ENCODE measurements around the gene SENP3.
A peak's percentile ranks its signal among the peaks of the same experiment; 100 is the strongest.

SENP3 gene

DNA sequence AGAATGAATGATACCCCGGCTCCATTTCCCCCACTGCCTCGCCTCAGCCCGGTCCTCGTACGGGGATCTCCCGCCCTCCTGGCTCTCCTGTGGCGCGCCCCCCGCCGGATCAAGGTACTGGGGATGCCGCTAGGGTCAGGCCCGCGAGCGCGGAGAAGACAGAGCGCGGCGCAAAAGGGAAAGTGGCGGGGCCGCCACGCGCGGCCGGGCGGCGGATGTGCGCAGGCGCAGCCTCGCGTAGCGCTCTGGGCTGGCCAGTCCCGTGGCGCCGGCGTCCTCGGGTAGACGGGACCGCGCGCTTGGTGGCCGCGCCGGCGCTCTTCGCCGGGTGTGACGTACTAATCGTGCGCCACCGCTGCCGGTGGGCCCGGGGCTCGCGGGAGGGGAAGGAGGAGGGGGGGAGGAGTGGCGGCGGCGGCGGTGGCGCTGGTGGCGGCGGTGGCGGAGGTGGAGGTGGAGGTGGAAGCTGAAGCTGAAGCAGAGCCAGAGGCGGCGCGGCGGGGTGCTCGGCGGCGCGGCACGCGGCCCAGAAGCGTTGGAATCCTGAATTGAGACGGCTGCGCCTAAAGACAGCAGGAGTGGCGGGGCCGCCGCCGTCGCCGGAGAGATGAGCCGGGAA is at the start of gene SENP3:
TSS of gene SENP3 (plus strand) at position 331 of the 619 bp plus-strand sequence. CDS start 1,158 bp downstream, outside the sequence.
- DNase-seq (ENCODE audit: low spot score in 2 of 2): peak; percentile 82 to 92
- Histone ChIP-seq H3K36me3 (replicated peaks) (peaks cover 30% of the 10 kb centered on the region), H3K4me1 (peaks cover 11% of the 10 kb centered on the region), H3K4me3 (peak within 1 kb of the TSS; percentile 90), H3K27me3 (ENCODE audit: low read depth) (no peaks in the 10 kb centered on the region), H3K9me3 (no peaks in the 10 kb centered on the region)
- in situ Hi-C loops (cut with MboI; ENCODE audit: low sequenced_read_pairs): no loop called here

DNA sequence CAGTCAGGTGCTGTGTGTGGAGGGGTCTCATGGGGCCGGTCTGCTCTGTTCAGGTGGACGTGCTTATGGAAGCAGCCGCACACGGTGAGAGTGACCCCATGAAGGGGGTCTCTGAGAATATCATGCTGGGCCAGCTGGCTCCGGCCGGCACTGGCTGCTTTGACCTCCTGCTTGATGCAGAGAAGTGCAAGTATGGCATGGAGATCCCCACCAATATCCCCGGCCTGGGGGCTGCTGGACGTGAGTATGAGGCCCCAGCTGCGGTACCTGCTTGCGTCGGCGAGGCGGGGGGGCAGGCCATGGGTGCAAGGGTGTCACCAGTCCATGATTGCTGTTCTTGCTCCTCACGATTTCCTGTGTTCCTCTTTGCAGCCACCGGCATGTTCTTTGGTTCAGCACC is 49.6 kb upstream of the SENP3 start:
- H3K4me3 ChIP-seq: no peak overlapping the region
- H3K36me3 ChIP-seq (replicated peaks): peaks cover 73% of the 10 kb centered on the region
- no peak for DNase-seq (ENCODE audit: low spot score in 2 of 2)
- H3K9me3 ChIP-seq: no peaks in the 10 kb centered on the region
- in situ Hi-C loops (cut with MboI; ENCODE audit: low sequenced_read_pairs): no loop called here
- H3K4me1 ChIP-seq: no peaks in the 10 kb centered on the region
- H3K27me3 ChIP-seq (ENCODE audit: low read depth): no peaks in the 10 kb centered on the region

DNA sequence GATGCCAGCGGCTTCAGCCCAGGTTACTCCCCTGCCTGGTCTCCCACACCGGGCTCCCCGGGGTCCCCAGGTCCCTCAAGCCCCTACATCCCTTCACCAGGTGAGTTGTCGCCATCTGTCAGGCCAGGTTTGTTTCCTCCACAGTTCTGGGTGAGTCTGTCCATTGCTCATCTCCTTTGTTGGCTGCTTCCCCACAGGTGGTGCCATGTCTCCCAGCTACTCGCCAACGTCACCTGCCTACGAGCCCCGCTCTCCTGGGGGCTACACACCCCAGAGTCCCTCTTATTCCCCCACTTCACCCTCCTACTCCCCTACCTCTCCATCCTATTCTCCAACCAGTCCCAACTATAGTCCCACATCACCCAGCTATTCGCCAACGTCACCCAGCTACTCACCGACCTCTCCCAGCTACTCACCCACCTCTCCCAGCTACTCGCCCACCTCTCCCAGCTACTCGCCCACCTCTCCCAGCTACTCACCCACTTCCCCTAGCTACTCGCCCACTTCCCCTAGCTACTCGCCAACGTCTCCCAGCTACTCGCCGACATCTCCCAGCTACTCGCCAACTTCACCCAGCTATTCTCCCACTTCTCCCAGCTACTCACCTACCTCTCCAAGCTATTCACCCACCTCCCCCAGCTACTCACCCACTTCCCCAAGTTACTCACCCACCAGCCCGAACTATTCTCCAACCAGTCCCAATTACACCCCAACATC is 48.7 kb upstream of the SENP3 start:
- no peak for DNase-seq (ENCODE audit: low spot score in 2 of 2)
- Histone ChIP-seq H3K9me3 (no peaks in the 10 kb centered on the region), H3K4me3 (no peak overlapping the region), H3K27me3 (ENCODE audit: low read depth) (no peaks in the 10 kb centered on the region), H3K36me3 (replicated peaks) (peaks cover 66% of the 10 kb centered on the region), H3K4me1 (no peaks in the 10 kb centered on the region)
- in situ Hi-C loops (cut with MboI; ENCODE audit: low sequenced_read_pairs): no loop called here

DNA sequence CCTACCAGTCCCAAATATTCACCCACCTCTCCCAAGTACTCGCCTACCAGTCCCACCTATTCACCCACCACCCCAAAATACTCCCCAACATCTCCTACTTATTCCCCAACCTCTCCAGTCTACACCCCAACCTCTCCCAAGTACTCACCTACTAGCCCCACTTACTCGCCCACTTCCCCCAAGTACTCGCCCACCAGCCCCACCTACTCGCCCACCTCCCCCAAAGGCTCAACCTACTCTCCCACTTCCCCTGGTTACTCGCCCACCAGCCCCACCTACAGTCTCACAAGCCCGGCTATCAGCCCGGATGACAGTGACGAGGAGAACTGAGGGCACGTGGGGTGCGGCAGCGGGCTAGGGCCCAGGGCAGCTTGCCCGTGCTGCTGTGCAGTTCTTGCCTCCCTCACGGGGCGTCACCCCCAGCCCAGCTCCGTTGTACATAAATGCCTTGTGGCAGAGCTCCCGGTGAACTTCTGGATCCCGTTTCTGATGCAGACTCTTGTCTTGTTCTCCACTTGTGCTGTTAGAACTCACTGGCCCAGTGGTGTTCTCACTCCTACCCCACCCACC is 47.8 kb upstream of the SENP3 start:
- peaks cover 57% of the 10 kb centered on the region for H3K36me3 ChIP-seq (replicated peaks)

DNA sequence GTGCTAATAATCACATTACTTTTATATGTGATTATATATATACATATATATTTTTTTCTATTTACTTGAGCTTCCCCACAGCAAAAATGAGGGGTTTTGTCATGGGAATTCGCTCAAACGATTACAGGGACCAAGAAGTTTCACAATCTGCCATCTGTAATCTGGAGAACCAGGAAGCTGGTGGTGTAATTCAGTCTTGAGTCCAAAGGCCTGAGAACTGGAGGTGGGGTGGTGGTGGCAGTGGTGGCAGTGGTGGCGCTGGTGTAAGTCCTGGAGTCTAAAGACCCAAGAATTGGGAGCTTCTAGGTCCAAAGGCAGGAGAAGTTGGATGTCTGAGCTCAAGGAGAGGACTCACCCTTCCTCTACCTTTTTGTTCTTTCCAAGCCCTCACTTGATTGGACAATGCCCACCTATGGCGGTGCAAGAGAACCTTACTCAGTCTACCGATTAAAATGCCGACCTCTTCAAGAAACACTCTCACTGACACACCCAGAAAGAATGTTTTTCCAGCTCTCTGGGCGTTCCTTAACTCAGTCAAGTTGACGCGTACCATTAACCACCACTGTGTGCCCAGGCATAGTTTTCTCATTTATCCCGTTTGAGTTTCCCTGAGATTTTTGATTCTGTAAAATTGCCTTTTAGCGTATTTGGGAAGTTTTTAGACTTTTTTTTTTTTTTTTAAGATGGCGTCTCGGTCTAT is 45.7 kb upstream of the SENP3 start:
- in situ Hi-C loops (cut with MboI; ENCODE audit: low sequenced_read_pairs): no loop called here

More for the DNA sequence above, 47.8 kb upstream of the SENP3 start:
- no peak overlapping the region for H3K4me3 ChIP-seq
- H3K9me3 ChIP-seq: no peaks in the 10 kb centered on the region
- in situ Hi-C loops (cut with MboI; ENCODE audit: low sequenced_read_pairs): no loop called here
- DNase-seq (ENCODE audit: low spot score in 2 of 2): no peak
- H3K4me1 ChIP-seq: no peaks in the 10 kb centered on the region
- H3K27me3 ChIP-seq (ENCODE audit: low read depth): no peaks in the 10 kb centered on the region

DNA sequence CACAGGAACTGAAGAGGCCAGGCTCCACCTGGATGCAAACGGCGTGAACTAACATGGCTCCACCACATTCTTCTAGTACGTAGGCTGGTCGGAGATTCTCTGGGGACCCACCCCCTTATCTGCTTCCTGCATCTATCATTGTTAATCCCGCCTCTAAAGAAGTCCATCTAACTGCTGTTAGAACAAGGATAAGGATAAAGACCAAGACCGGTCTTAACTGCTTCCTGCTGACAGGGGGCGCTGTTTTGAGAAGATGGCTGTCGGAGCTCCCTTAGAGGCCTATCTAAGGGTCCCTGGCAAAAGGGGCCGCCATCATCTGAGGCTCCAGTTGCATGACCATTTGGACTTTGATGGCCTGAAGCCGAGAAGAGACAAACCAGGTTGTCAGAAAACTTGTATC is 38.7 kb upstream of the SENP3 start:
- Histone ChIP-seq H3K9me3 (no peaks in the 10 kb centered on the region), H3K36me3 (replicated peaks) (no peaks in the 10 kb centered on the region), H3K27me3 (ENCODE audit: low read depth) (no peaks in the 10 kb centered on the region), H3K4me1 (peaks cover 4% of the 10 kb centered on the region; the same call in 1 of the 2 replicates), H3K4me3 (no peak overlapping the region)
- in situ Hi-C loops (cut with MboI; ENCODE audit: low sequenced_read_pairs): no loop called here
- DNase-seq (ENCODE audit: low spot score in 2 of 2): peak; percentile 72 to 80

More for the DNA sequence above, 45.7 kb upstream of the SENP3 start:
- Histone ChIP-seq H3K27me3 (ENCODE audit: low read depth) (no peaks in the 10 kb centered on the region), H3K36me3 (replicated peaks) (peaks cover 35% of the 10 kb centered on the region), H3K4me3 (no peak overlapping the region), H3K9me3 (no peaks in the 10 kb centered on the region), H3K4me1 (no peaks in the 10 kb centered on the region)
- DNase-seq (ENCODE audit: low spot score in 2 of 2): no peak

DNA sequence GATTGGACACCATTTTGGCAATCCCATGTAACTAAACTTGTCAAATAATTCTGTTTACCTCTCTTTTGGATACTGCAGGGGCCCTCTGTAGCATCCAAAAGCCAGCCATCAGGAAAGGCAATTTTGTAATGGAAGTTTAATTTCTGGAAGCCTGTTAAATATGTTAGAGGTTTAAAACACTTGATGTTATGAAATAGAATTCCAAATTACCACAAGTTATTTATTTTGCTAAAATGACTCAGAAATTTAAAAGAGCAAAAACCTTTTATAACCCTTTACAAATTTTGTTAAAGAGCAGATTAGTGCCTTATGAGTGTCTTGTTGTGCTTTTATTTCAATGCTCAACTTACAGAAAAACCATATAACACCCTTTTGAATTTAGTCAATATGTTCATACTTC is 32.9 kb upstream of the SENP3 start:
- no peaks in the 10 kb centered on the region for H3K9me3 ChIP-seq
- in situ Hi-C loops (cut with MboI; ENCODE audit: low sequenced_read_pairs): no loop called here

DNA sequence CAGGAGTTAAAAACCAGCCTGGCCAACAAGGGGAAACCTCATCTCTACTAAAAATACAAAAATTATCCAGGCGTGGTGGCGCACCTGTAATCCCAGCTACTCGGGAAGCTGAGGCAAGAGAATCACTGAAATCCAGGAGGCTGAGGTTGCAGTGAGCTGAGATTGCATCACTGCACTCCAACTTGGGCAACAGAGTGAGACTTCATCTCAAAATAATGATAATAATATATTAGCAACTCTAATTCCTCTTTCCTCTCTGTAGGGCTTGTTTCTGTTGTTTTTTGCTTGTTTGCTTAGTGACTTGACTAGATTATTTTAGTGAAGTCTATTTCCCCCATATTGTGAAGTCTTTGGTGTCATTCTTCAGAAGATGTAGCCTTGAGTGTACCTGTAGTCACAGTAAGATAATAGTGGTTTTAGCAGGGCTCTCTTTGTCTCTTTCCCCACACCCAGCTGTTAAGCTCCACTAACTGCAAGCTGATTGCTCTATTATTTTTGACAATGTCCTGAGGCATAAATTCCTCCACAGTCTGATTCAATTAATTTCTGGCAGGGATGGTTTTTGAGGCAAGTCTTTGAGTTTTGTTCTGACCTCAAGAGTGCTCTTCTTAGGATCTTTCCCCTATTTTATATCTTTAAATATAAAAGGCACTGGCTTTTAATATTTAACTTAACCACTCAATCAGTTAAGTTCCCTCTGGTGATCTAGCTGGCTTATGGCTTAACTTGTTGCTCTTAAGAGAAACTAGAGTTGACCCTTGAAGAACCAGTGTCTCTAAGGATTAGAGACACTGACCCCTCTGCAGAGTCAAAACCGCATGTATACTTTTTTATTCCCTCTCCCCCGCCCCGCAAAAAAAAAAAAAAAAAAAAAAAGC is 31.5 kb upstream of the SENP3 start:
- no peaks in the 10 kb centered on the region for H3K27me3 ChIP-seq (ENCODE audit: low read depth)
- H3K4me3 ChIP-seq: no peak overlapping the region
- peaks cover 16% of the 10 kb centered on the region for H3K4me1 ChIP-seq
- DNase-seq (ENCODE audit: low spot score in 2 of 2): peak; percentile 48 to 87
- no peaks in the 10 kb centered on the region for H3K9me3 ChIP-seq
- no peaks in the 10 kb centered on the region for H3K36me3 ChIP-seq (replicated peaks)
- in situ Hi-C loops (cut with MboI; ENCODE audit: low sequenced_read_pairs): no loop called here

More for the DNA sequence above, 32.9 kb upstream of the SENP3 start:
- Histone ChIP-seq H3K27me3 (ENCODE audit: low read depth) (no peaks in the 10 kb centered on the region), H3K4me3 (no peak overlapping the region), H3K36me3 (replicated peaks) (no peaks in the 10 kb centered on the region), H3K4me1 (peaks cover 16% of the 10 kb centered on the region)
- no peak for DNase-seq (ENCODE audit: low spot score in 2 of 2)

DNA sequence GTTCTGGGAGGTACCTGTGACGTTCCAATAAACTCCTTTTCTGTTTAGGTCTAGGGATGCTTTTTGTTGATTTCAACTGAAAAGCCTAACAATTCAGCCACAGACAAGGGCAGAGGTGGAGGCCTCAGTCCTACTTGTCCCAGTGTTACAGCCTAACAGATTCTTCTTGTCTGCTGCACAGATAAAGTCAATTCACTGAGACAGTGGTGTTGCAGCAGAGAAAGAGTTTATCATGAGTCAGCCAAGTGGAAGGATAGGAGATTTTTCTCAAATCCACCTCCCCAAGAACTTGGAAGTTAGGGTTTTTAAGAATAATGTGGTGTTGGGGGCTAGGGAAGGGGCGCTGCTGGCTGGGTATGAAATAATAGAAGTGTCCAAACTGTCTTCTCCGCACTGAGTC is 23.7 kb upstream of the SENP3 start:
- in situ Hi-C loops (cut with MboI; ENCODE audit: low sequenced_read_pairs): no loop called here
- Histone ChIP-seq H3K9me3 (peaks cover 10% of the 10 kb centered on the region), H3K36me3 (replicated peaks) (no peaks in the 10 kb centered on the region), H3K4me1 (peaks cover 10% of the 10 kb centered on the region), H3K4me3 (no peak overlapping the region), H3K27me3 (ENCODE audit: low read depth) (no peaks in the 10 kb centered on the region)
- DNase-seq (ENCODE audit: low spot score in 2 of 2): no peak

DNA sequence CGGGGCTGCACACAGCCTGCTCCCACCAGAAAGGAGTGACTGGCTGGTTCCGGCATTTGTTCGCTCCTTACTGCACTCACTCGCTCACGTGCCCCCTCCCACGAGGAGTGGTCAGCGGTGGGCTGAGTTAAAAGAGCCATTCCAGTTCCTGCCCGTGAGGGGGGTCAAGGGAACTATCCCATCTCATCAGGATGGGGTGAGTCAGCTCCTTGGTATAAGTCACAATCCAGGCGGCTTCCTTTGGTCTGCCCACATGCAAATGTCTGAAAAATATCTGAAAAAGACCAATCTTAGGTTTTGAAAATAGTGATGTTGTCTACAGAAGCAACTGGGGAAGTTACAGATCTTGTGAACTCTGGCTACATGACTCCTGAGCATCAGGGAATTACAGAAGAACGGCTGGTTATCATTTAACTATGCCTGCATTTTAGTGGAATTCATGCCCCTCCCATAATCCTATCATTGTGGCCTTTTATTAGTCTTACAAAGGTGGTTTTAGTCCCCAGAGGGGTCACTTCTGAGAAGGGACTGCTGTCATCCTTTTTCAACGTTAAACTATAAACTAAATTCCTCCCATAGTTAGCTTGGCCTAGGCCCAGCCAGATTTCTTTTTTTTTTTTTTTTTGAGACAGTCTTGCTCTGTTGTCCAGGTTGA is 22.7 kb upstream of the SENP3 start:
- in situ Hi-C loops (cut with MboI; ENCODE audit: low sequenced_read_pairs): no loop called here
- Histone ChIP-seq H3K27me3 (ENCODE audit: low read depth) (no peaks in the 10 kb centered on the region), H3K4me1 (peaks cover 10% of the 10 kb centered on the region), H3K9me3 (peaks cover 10% of the 10 kb centered on the region), H3K4me3 (no peak overlapping the region), H3K36me3 (replicated peaks) (no peaks in the 10 kb centered on the region)
- DNase-seq (ENCODE audit: low spot score in 2 of 2): peak in 1 of 2 experiments; percentile 59

DNA sequence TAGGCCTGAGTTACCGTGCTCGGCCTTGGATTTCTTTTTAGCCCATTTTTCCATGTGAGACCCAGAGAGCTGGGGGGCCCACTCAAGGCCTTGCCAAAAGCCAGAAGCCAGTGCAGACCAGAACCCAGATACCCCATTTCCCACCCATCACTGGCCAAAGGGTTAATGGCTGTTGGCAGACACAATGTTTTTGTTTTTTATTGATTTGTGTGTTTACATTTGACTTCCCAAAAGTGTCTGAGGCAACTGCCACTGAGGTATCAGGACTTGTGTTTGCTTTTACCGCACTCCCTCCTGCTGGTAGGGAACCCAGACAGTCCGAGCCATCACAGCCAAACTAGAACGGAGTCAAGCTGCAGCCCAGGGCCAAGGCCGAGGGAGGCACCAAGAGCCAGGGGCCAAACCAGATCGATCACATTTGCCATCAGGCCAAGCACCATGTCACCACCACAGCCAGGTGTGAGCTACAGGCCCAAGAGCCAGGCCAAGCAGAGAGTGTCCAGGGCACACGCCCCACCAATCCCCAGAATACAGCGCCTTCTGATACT is 20.6 kb upstream of the SENP3 start:
- H3K4me3 ChIP-seq: no peak overlapping the region
- DNase-seq (ENCODE audit: low spot score in 2 of 2): no peak
- in situ Hi-C loops (cut with MboI; ENCODE audit: low sequenced_read_pairs): no loop called here
- no peaks in the 10 kb centered on the region for H3K36me3 ChIP-seq (replicated peaks)
- H3K27me3 ChIP-seq (ENCODE audit: low read depth): no peaks in the 10 kb centered on the region
- peaks cover 10% of the 10 kb centered on the region for H3K4me1 ChIP-seq
- H3K9me3 ChIP-seq: peaks cover 10% of the 10 kb centered on the region

DNA sequence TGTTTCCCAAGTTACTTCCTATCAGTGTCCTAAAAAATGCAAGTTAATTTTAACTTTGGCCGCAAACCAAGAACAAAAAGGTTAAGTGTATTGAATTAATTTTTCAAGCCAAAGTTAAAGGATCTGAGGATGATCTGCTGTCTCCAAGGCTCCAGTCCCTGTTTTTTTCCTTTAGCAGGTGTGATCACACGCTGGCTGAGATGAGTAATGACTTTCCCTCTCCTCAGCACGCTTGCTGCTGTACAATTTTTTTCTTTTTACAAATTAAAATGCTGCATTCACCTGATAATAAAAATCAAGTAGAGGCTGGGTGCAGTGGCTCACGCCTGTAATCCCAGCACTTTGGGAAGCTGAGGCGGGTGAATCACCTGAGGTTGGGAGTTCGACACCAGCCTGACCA is 16.8 kb upstream of the SENP3 start:
- H3K4me3 ChIP-seq: no peak overlapping the region
- peaks cover 8% of the 10 kb centered on the region for H3K4me1 ChIP-seq
- DNase-seq (ENCODE audit: low spot score in 2 of 2): no peak
- H3K36me3 ChIP-seq (replicated peaks): no peaks in the 10 kb centered on the region
- in situ Hi-C loops (cut with MboI; ENCODE audit: low sequenced_read_pairs): no loop called here
- H3K27me3 ChIP-seq (ENCODE audit: low read depth): no peaks in the 10 kb centered on the region
- no peaks in the 10 kb centered on the region for H3K9me3 ChIP-seq

All from HAP-1 (cell line).